HFF-Myc (cell line): ENCODE results near the gene SMYD4.
"Not testable (repeated sequence)": the region's sequence is repeated elsewhere in the genome, so short reads cannot be mapped to it uniquely, and the experiment has no call there.

ENCODE experiments used
- DNase-seq: peaks from one replicate; pipeline ENCODE4 v3.0.0-alpha.2; 2011; ENCODE audit warnings: low read depth; ENCODE audit errors: extremely low read depth
- H3K4me3 ChIP-seq: replicated peaks from 2 replicates; pipeline ENCODE4 v1.5.1; 2011; ENCODE audit warnings: low read depth, mild to moderate bottlenecking, control low read depth, low read length
- CTCF ChIP-seq: IDR thresholded peaks from 2 replicates; pipeline ENCODE4 v1.5.1; 2012; ENCODE audit warnings: mild to moderate bottlenecking, low read depth, low read length, control low read depth; ENCODE audit errors: missing control alignments

The SMYD4 gene

GRCh38 chr17:1774390-1775176, 55.1 kb downstream of the SMYD4 start:
- no peak for DNase-seq
- H3K4me3 ChIP-seq = no peak overlapping the region
- no peak for TF ChIP-seq CTCF

- TF ChIP-seq CTCF = no peak
- DNase-seq = no peak
- no peak overlapping the region for H3K4me3 ChIP-seq
These were observed 56.0 kb downstream of the SMYD4 start for GRCh38 chr17:1773696-1774181.

GRCh38 chr17:1773000-1773695, 56.6 kb downstream of the SMYD4 start:
- H3K4me3 ChIP-seq, DNase-seq: not testable (repeated sequence)

GRCh38 chr17:1769822-1770477, 59.8 kb downstream of the SMYD4 start:
- no peak for TF ChIP-seq CTCF
- no peak overlapping the region for H3K4me3 ChIP-seq
- DNase-seq = no peak

GRCh38 chr17:1767358-1767757, 62.3 kb downstream of the SMYD4 start:
- TF ChIP-seq CTCF = no peak
- no peak for DNase-seq
- H3K4me3 ChIP-seq = no peak overlapping the region

- no peak for DNase-seq
- no peak overlapping the region for H3K4me3 ChIP-seq
- no peak for TF ChIP-seq CTCF
These were observed 63.1 kb downstream of the SMYD4 start for GRCh38 chr17:1766382-1767135.

- no peak for DNase-seq
- TF ChIP-seq CTCF = no peak
- H3K4me3 ChIP-seq = no peak overlapping the region
These were observed 64.1 kb downstream of the SMYD4 start for GRCh38 chr17:1765576-1765975.

- not testable (repeated sequence) for H3K4me3 ChIP-seq, DNase-seq
These were observed 65.0 kb downstream of the SMYD4 start for GRCh38 chr17:1764705-1765104.
